ENCODE data around the gene RBM25.

The RBM25 gene

GRCh38 chr14:73172500-73172899, 114.2 kb downstream of the RBM25 start:
- no peak for DNase-seq

- no peak for DNase-seq
Measured at GRCh38 chr14:73173092-73173735, 114.9 kb downstream of the RBM25 start.
